Measurements from ENCODE around the gene MYO1B.

Gene MYO1B

DNA sequence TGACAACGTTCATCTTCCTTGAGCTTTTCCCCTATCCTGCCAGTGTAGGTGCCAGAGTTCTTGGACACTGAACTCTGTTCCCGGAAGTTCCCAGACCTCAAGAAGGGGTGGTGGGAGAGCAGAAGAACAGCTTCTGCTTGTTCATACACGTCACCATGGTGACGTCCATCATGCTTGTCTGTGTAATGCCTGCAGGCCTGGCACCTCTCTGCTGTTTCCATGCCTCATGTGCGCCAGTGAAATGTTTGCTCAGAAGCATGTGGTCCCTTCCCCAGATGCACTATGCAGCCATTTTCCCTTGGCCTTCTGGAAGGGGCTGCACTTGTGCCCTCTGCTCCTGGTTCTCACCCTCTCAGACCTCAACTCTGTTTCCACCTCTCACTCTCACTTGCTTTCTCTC lies 221.9 kb downstream of the MYO1B start:
- Histone ChIP-seq H3K4me3 (replicated peaks; ENCODE audit: low read depth, low read length) (no peak overlapping the region), H3K36me3 (ENCODE audit: control insufficient read depth, insufficient read depth, low read length) (no peaks in the 10 kb centered on the region), H3K27me3 (replicated peaks; ENCODE audit: control insufficient read depth, insufficient read depth, low read length) (no peaks in the 10 kb centered on the region)
- TF ChIP-seq, protein P1, sequence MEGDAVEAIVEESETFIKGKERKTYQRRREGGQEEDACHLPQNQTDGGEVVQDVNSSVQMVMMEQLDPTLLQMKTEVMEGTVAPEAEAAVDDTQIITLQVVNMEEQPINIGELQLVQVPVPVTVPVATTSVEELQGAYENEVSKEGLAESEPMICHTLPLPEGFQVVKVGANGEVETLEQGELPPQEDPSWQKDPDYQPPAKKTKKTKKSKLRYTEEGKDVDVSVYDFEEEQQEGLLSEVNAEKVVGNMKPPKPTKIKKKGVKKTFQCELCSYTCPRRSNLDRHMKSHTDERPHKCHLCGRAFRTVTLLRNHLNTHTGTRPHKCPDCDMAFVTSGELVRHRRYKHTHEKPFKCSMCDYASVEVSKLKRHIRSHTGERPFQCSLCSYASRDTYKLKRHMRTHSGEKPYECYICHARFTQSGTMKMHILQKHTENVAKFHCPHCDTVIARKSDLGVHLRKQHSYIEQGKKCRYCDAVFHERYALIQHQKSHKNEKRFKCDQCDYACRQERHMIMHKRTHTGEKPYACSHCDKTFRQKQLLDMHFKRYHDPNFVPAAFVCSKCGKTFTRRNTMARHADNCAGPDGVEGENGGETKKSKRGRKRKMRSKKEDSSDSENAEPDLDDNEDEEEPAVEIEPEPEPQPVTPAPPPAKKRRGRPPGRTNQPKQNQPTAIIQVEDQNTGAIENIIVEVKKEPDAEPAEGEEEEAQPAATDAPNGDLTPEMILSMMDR (IDR thresholded peaks at IDR 0.05; ENCODE audit: insufficient read depth, low read length, poor library complexity, severe bottlenecking): no peak
- DNase-seq (ENCODE audit: extremely low read depth, insufficient read length): no peak

DNA sequence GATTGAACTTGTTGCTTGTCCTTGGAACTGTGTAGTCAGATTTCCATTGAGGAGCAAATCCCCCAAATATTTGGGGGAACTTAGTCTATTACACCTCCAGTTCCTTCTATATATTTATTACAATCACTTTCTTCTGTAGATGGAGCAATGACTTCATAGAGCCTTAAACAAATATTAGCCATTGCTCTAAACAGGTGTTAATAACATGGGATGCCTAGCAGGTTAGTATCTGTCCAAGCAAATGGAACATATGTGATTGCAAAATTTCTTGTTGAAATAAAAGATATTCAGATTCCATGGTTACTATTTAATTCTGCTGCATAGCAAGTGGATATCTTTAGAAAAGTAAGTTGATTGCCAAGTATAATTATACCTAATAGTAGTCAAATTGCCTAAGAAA lies 225.1 kb downstream of the MYO1B start:
- H3K27me3 ChIP-seq (replicated peaks; ENCODE audit: control insufficient read depth, insufficient read depth, low read length): no peaks in the 10 kb centered on the region
- no peaks in the 10 kb centered on the region for H3K36me3 ChIP-seq (ENCODE audit: control insufficient read depth, insufficient read depth, low read length)
- DNase-seq (ENCODE audit: extremely low read depth, insufficient read length): no peak
- TF ChIP-seq, protein P1 (IDR thresholded peaks at IDR 0.05; ENCODE audit: insufficient read depth, low read length, poor library complexity, severe bottlenecking): no peak
- no peak overlapping the region for H3K4me3 ChIP-seq (replicated peaks; ENCODE audit: low read depth, low read length)

DNA sequence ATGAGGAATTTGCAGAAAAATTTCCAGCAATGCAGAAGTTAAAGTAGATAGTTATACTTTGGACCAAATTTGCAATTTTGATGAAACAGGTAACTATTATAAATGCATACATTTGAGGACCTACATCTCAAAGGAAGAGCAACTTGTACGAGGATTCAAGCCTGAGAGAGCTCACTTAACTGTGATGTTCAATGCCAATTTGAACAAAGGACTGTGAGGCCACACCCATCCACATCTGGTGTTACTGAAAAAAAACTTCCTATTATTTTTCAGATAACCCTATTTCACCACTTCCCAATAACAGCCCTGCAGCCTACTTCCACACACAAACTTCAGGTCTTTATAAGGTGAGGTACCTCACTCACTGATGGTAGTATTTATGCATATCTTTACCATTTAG lies 229.3 kb downstream of the MYO1B start:
- no peaks in the 10 kb centered on the region for H3K36me3 ChIP-seq (ENCODE audit: control insufficient read depth, insufficient read depth, low read length)
- H3K4me3 ChIP-seq (replicated peaks; ENCODE audit: low read depth, low read length): no peak overlapping the region
- TF ChIP-seq, protein P1 (IDR thresholded peaks at IDR 0.05; ENCODE audit: insufficient read depth, low read length, poor library complexity, severe bottlenecking): no peak
- no peak for DNase-seq (ENCODE audit: extremely low read depth, insufficient read length)
- no peaks in the 10 kb centered on the region for H3K27me3 ChIP-seq (replicated peaks; ENCODE audit: control insufficient read depth, insufficient read depth, low read length)

All from GM06990 (cell line).